HepG2 (cell line): ENCODE measurements around the gene RPL41. TPM values are rescaled to one million over a fixed set of nuclear protein-coding genes. Genes with fewer than 3 reads are reported as not detected.

Source experiments
- CSRNP2 ChIP-seq: sonication (generic); formaldehyde crosslinking; conservative IDR thresholded peaks from 2 replicates; pipeline ENCODE4 v1.8.0; 2022; ENCODE audit warnings: low read depth, missing genetic modification reagents
- ETV6 ChIP-seq: sonication (generic); formaldehyde crosslinking; conservative IDR thresholded peaks from 2 replicates; pipeline ENCODE4 v1.4.0; 2020; ENCODE audit warnings: missing genetic modification reagents
- GTF3A ChIP-seq: sonication (generic); formaldehyde crosslinking; conservative IDR thresholded peaks from 2 replicates; pipeline ENCODE4 v1.4.0; 2020; ENCODE audit warnings: mild to moderate bottlenecking, missing genetic modification reagents
- KDM3A ChIP-seq: IDR thresholded peaks from 2 replicates; pipeline ENCODE4 v1.6.1; 2018; ENCODE audit warnings: low read depth, missing compliant biosample characterization
- MTF1 ChIP-seq: sonication (generic); formaldehyde crosslinking; IDR thresholded peaks from 2 replicates; pipeline ENCODE4 v1.5.0; 2020; ENCODE audit warnings: missing genetic modification reagents
- PHF20 ChIP-seq: sonication (generic); formaldehyde crosslinking; IDR thresholded peaks from 2 replicates; pipeline ENCODE4 v1.5.0; 2020; ENCODE audit warnings: mild to moderate bottlenecking, missing genetic modification reagents
- POLR2AphosphoS5 ChIP-seq: IDR thresholded peaks from 2 replicates; pipeline ENCODE4 v1.6.1; 2012; ENCODE audit warnings: low read depth, low read length
- RXRA ChIP-seq: sonication (generic); formaldehyde crosslinking; IDR thresholded peaks from 2 replicates; pipeline ENCODE4 v1.5.1; 2020; ENCODE audit warnings: missing genetic modification reagents
- ZNF34 ChIP-seq: sonication (generic); formaldehyde crosslinking; IDR thresholded peaks from 2 replicates; pipeline ENCODE4 v1.4.0; 2020; ENCODE audit warnings: mild to moderate bottlenecking, missing genetic modification reagents, borderline replicate concordance
- ZNF704 ChIP-seq: sonication (generic); formaldehyde crosslinking; IDR thresholded peaks from 2 replicates; pipeline ENCODE4 v1.8.1; 2023; ENCODE audit warnings: mild to moderate bottlenecking, inconsistent platforms, moderate library complexity, missing genetic modification reagents, borderline replicate concordance
- ZNF75D ChIP-seq: sonication (generic); formaldehyde crosslinking; IDR thresholded peaks from 2 replicates; pipeline ENCODE4 v1.8.1; 2023; ENCODE audit warnings: missing genetic modification reagents, mild to moderate bottlenecking, borderline replicate concordance
- ZNF839 ChIP-seq: sonication (generic); formaldehyde crosslinking; IDR thresholded peaks from 2 replicates; pipeline ENCODE4 v1.4.0; 2020; ENCODE audit warnings: missing genetic modification reagents, mild to moderate bottlenecking, borderline replicate concordance
- ZNF879 ChIP-seq: sonication (generic); formaldehyde crosslinking; IDR thresholded peaks from 2 replicates; pipeline ENCODE4 v1.8.1; 2023; ENCODE audit warnings: missing genetic modification reagents
- ZSCAN12 ChIP-seq: sonication (generic); formaldehyde crosslinking; IDR thresholded peaks from 2 replicates; pipeline ENCODE4 v1.9.0; 2021; ENCODE audit warnings: mild to moderate bottlenecking, missing genetic modification reagents
- polyA plus RNA-seq, 8 experiments: library from polyadenylated mRNA; depleted of rRNA in 3 of 8; stranded (reverse) in 7 of 8; unstranded in 1 of 8; fragments of >200 nt; fragmentation: Illumina TruSeq in 4 of 8; extraction: Trizol in 4 of 8; gene quantifications; 2 replicates each; pipeline versions ENCODE4 v1.2.1 to v1.2.3, GENCODE V29; 2011 to 2016; ENCODE audit warnings: low read depth in 4 of 8, missing spikeins in 1 of 8, mixed read lengths in 1 of 8; ENCODE audit not compliant: insufficient read depth in 1 of 8
- total RNA-seq, 5 experiments: library from RNA; depleted of rRNA; stranded (reverse); fragments of >200 nt; fragmentation: Illumina TruSeq; extraction: Trizol; gene quantifications; 2 replicates each; pipeline ENCODE4 v1.2.3, GENCODE V29; 2016; ENCODE audit warnings: low read depth in 1 of 5
- TF ChIP-seq, protein P1 (sequence below): sonication (generic); formaldehyde crosslinking; IDR thresholded peaks from 2 replicates; pipeline ENCODE4 v1.5.0; 2020; ENCODE audit warnings: missing genetic modification reagents
- TF ChIP-seq, protein P2 (sequence below): sonication (generic); formaldehyde crosslinking; conservative IDR thresholded peaks from 2 replicates; pipeline ENCODE4 v1.4.0; 2020; ENCODE audit warnings: mild to moderate bottlenecking, missing genetic modification reagents, moderate library complexity

RPL41 gene
- total and polyA plus RNA-seq, 2 of the 13 experiments (the other 11 are each of a cell fraction or from before 2014, with no cell fraction given) = 4,012 to 7,670 TPM

- TF ChIP-seq, protein P1, sequence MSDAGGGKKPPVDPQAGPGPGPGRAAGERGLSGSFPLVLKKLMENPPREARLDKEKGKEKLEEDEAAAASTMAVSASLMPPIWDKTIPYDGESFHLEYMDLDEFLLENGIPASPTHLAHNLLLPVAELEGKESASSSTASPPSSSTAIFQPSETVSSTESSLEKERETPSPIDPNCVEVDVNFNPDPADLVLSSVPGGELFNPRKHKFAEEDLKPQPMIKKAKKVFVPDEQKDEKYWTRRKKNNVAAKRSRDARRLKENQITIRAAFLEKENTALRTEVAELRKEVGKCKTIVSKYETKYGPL (CRISPR knock-in tag) = peak; percentile 17; the same call in 1 of the 2 replicates
- TF ChIP-seq RXRA = peak; percentile 68
- peak; percentile 73 for TF ChIP-seq POLR2AphosphoS5
- TF ChIP-seq ETV6 = 0 out of 2 replicates have a peak, but pooled peaks have one; percentile 36
- TF ChIP-seq MTF1 (CRISPR knock-in tag) = no peak
- no peak for TF ChIP-seq ZNF879 (CRISPR knock-in tag)
- 0 out of 2 replicates have a peak, but pooled peaks have one; percentile 6 for TF ChIP-seq GTF3A
- no peak for TF ChIP-seq CSRNP2
- TF ChIP-seq PHF20 (CRISPR knock-in tag) = no peak
- TF ChIP-seq ZNF75D (CRISPR knock-in tag) = no peak
- TF ChIP-seq KDM3A (CRISPR knock-in tag) = peak; percentile 73; the same call in 1 of the 2 replicates
- 0 out of 2 replicates have a peak, but pooled peaks have one; percentile 29 for TF ChIP-seq ZNF839 (CRISPR knock-in tag)
- TF ChIP-seq ZSCAN12 (CRISPR knock-in tag) = no peak; the same call in 1 of the 2 replicates
- TF ChIP-seq, protein P2, sequence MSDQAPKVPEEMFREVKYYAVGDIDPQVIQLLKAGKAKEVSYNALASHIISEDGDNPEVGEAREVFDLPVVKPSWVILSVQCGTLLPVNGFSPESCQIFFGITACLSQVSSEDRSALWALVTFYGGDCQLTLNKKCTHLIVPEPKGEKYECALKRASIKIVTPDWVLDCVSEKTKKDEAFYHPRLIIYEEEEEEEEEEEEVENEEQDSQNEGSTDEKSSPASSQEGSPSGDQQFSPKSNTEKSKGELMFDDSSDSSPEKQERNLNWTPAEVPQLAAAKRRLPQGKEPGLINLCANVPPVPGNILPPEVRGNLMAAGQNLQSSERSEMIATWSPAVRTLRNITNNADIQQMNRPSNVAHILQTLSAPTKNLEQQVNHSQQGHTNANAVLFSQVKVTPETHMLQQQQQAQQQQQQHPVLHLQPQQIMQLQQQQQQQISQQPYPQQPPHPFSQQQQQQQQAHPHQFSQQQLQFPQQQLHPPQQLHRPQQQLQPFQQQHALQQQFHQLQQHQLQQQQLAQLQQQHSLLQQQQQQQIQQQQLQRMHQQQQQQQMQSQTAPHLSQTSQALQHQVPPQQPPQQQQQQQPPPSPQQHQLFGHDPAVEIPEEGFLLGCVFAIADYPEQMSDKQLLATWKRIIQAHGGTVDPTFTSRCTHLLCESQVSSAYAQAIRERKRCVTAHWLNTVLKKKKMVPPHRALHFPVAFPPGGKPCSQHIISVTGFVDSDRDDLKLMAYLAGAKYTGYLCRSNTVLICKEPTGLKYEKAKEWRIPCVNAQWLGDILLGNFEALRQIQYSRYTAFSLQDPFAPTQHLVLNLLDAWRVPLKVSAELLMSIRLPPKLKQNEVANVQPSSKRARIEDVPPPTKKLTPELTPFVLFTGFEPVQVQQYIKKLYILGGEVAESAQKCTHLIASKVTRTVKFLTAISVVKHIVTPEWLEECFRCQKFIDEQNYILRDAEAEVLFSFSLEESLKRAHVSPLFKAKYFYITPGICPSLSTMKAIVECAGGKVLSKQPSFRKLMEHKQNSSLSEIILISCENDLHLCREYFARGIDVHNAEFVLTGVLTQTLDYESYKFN (CRISPR knock-in tag) = no peak
- no peak for TF ChIP-seq ZNF704
- TF ChIP-seq ZNF34 (CRISPR knock-in tag) = no peak
Measured at GRCh38 chr12:56078931-56079722, 37.3 kb upstream of the RPL41 start (continued).
